GM19467 (cell line): ENCODE results near the gene SLC15A1.
"Not testable (repeated sequence)": the region's sequence is repeated elsewhere in the genome, so short reads cannot be mapped to it uniquely, and the experiment has no call there.

ENCODE experiments used
- ATAC-seq: cut with Tn5 transposase; IDR thresholded peaks from one replicate; pipeline ENCODE4 v1.9.1; 2021; ENCODE audit warnings: mild to moderate bottlenecking, moderate library complexity; ENCODE audit not compliant: unreplicated experiment

Gene SLC15A1

GRCh38 chr13:98754468-98754867 is 2.0 kb upstream of the SLC15A1 start:
- ATAC-seq, result not testable (repeated sequence)

GRCh38 chr13:98751861-98752466 is 508 bp downstream of the SLC15A1 start:
- no peak for ATAC-seq

GRCh38 chr13:98751367-98751782 is 1.1 kb downstream of the SLC15A1 start:
- ATAC-seq, result no peak

- ATAC-seq, result no peak
These were observed 3.0 kb downstream of the SLC15A1 start for GRCh38 chr13:98749501-98749900.

- ATAC-seq, result no peak
These were observed 5.5 kb downstream of the SLC15A1 start for GRCh38 chr13:98746968-98747367.

GRCh38 chr13:98743377-98743776 is 9.1 kb downstream of the SLC15A1 start:
- ATAC-seq, result no peak

GRCh38 chr13:98742961-98743360 is 9.5 kb downstream of the SLC15A1 start:
- ATAC-seq, result no peak

GRCh38 chr13:98741741-98742435 is 10.6 kb downstream of the SLC15A1 start:
- no peak for ATAC-seq

GRCh38 chr13:98740131-98740530 is 12.3 kb downstream of the SLC15A1 start:
- no peak for ATAC-seq

GRCh38 chr13:98738993-98739392 is 13.5 kb downstream of the SLC15A1 start:
- ATAC-seq, result no peak

- ATAC-seq, result no peak
These were observed 14.3 kb downstream of the SLC15A1 start for GRCh38 chr13:98738213-98738612.

- no peak for ATAC-seq
These were observed 20.5 kb downstream of the SLC15A1 start for GRCh38 chr13:98731925-98732324.

- no peak for ATAC-seq
These were observed 21.4 kb downstream of the SLC15A1 start for GRCh38 chr13:98731038-98731437.

GRCh38 chr13:98730441-98730840 is 22.0 kb downstream of the SLC15A1 start:
- no peak for ATAC-seq

- ATAC-seq, result no peak
These were observed 22.8 kb downstream of the SLC15A1 start for GRCh38 chr13:98729658-98730057.

- no peak for ATAC-seq
These were observed 29.5 kb downstream of the SLC15A1 start for GRCh38 chr13:98722958-98723357.

GRCh38 chr13:98721825-98722510 is 30.5 kb downstream of the SLC15A1 start:
- ATAC-seq, result no peak

GRCh38 chr13:98719527-98720250 is 32.8 kb downstream of the SLC15A1 start:
- ATAC-seq, result no peak

- ATAC-seq, result no peak
These were observed 34.6 kb downstream of the SLC15A1 start for GRCh38 chr13:98717891-98718290.

- ATAC-seq, result no peak
These were observed 35.2 kb downstream of the SLC15A1 start for GRCh38 chr13:98717256-98717655.

- no peak for ATAC-seq
These were observed 42.0 kb downstream of the SLC15A1 start for GRCh38 chr13:98710521-98710920.
